ENCODE data around the gene CCNG2.

CCNG2 gene

GRCh38 chr4:77175201-77175611 is 18.2 kb downstream of the CCNG2 start:
- DNase-seq (ENCODE audit: low read depth in 3 of 3, low spot score in 1 of 3), result no peak

DNA sequence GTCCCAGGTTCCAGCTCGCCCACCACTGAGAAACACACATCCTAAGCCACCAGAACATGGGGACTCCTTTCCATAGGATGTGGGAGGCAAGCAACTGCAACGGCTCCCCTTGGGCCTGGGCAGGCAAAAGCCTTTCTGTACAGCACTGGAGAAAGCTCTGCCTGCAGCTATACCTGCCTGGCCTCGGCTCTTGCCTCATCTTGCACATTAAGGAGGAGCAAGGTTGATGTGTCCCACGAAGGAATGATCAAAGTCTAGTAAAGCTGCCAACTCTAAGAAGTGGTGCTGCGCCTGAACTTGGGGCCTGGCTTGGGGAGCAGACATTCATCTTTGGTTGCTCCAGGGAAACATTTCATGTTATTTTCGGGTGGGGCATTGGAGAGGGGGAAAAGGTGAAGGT is 19.6 kb downstream of the CCNG2 start:
- DNase-seq (ENCODE audit: low read depth in 3 of 3, low spot score in 1 of 3), result no peak

GRCh38 chr4:77177199-77177598 is 20.2 kb downstream of the CCNG2 start:
- no peak for DNase-seq (ENCODE audit: low read depth in 3 of 3, low spot score in 1 of 3)

- DNase-seq (ENCODE audit: low read depth in 3 of 3, low spot score in 1 of 3), result no peak
Observed at GRCh38 chr4:77178560-77178959, 21.6 kb downstream of the CCNG2 start.

GRCh38 chr4:77179519-77179918 is 22.5 kb downstream of the CCNG2 start:
- no peak for DNase-seq (ENCODE audit: low read depth in 3 of 3, low spot score in 1 of 3)

- DNase-seq (ENCODE audit: low read depth in 3 of 3, low spot score in 1 of 3), result no peak
Observed at GRCh38 chr4:77181720-77182119, 24.7 kb downstream of the CCNG2 start.

DNA sequence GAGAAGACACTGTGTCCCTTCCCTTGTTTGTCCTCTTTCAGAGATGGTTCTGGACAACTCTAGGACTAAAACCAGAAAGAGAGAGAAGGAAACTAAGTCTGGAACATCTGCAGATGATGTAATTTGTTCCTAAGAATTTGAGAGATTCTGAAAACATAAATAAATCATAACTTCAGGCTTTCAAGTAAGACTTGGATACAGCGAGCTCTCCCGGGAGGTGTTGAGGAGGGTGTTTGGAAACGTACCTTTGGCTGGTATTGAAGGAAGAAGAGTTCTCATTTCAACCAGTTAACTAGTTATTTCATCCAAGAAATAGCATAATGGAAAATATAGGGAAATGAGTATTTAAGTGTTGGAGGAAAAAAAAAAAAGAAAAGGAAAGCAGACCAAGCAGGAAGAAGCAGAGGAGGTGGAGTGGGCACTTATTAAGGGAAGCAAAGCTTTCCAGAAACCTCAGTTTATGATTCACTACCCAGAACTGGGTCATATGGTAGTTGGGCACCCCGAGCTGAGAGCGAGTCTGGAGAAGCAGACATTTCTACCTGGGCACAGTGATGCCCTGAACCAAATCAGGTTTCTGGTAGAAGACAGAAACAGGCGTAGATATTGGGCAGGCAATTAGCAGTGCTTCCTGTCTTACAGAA is 26.9 kb downstream of the CCNG2 start:
- DNase-seq (ENCODE audit: low read depth in 3 of 3, low spot score in 1 of 3), result no peak

- DNase-seq (ENCODE audit: low read depth in 3 of 3, low spot score in 1 of 3), result no peak
Observed at GRCh38 chr4:77184974-77185373, 28.0 kb downstream of the CCNG2 start.

GRCh38 chr4:77185686-77186085 is 28.7 kb downstream of the CCNG2 start:
- DNase-seq (ENCODE audit: low read depth in 3 of 3, low spot score in 1 of 3), result no peak

DNA sequence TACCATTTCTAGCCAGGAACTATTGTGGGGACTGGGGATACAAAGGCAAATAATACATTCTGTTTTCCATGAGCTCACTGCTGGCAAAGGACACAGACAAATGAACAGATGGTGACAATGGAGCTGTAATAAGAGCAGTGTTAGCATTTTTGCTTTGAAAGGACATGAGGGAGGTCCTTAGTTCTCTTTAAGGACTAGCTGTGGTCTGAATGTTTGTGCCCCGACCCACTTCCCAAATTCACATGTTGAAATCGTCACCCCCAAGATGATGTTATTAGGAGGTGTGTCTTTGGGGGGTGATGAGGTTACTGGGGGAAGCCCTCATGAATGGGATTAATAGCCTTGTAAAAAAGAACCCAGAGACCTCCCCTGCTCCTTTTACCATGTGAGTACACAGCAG is 30.3 kb downstream of the CCNG2 start:
- no peak for DNase-seq (ENCODE audit: low read depth in 3 of 3, low spot score in 1 of 3)

GRCh38 chr4:77188498-77189220 is 31.7 kb downstream of the CCNG2 start:
- no peak for DNase-seq (ENCODE audit: low read depth in 3 of 3, low spot score in 1 of 3)

DNA sequence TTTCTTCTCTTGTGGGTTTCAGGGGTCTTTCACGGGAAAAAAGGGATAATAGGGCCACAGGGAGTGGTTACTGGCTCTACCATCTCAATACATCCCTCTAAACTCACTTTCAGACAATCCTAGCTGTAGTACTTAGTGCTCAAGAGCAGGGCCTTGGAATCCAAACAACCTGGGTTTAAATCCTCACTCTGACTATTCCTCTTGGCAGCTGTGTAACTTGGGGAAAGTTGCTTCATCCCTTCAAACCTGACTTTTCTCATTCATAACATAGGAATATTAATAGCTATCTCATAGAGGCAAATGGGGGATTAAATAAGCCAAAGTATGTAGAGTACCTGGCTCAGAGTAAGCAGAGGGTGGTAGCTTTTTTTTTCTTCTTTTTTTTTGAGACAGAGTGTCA is 32.4 kb downstream of the CCNG2 start:
- no peak for DNase-seq (ENCODE audit: low read depth in 3 of 3, low spot score in 1 of 3)

- DNase-seq (ENCODE audit: low read depth in 3 of 3, low spot score in 1 of 3), result no peak
Observed at GRCh38 chr4:77190053-77190452, 33.0 kb downstream of the CCNG2 start.

DNA sequence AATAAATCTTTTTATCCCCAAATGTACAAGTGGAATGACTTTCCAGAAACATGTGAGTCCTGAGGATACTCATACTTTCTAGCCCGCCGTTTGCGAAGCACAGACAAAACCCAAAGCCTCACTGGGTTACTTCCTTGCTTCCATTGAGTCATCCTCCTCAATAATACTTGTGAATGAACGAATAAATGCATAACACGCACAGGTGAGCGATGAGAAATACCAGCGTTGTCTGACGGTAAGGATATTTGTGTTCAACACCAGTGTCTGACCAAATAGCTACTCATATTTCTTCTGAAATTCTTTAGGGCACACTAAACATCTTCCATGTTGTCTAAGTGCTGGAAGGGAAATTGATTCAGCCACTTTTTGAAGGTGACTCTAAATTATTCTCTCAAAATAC is 36.0 kb downstream of the CCNG2 start:
- DNase-seq (ENCODE audit: low read depth in 3 of 3, low spot score in 1 of 3), result no peak

GRCh38 chr4:77193511-77194102 is 36.6 kb downstream of the CCNG2 start:
- DNase-seq (ENCODE audit: low read depth in 3 of 3, low spot score in 1 of 3), result peak; percentile 33 to 50 (median 41)

DNA sequence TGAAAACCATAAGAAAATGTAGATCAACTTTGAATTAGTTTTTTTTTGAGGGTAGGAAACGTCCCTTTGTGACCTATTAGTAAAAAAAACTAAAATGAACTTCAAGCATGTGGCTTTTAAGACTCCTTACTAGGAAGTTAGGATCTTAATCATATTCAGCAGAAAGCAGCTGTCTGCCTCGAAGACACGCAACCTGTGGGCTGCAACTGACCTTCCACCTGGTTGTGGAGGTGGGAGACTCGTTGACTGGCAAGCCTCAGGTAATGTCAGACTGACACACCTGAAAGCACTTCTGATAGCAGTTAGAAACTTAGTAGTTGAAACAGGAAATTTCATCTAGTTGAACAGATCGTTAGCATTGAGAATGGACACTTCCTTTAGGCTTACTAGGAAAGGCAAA is 37.4 kb downstream of the CCNG2 start:
- no peak for DNase-seq (ENCODE audit: low read depth in 3 of 3, low spot score in 1 of 3)

DNA sequence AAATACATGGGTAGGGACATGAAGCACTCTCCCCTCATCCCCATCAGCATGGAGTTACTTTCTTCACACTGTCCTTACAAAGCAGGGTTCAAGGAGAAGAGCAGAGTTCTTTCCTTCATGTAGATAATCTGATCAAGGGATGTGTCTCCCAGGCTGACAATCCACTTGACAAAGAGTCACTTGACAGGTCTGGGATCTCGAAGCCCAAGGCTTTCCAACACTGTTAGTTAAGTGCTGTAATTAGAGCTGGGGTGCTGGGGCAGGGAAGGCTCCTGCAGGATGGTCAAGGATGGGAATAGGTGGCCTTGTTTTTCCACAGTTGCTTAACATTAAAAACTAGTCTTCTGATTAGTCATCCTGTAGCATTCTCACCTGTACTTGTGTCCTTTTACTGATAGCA is 38.0 kb downstream of the CCNG2 start:
- no peak for DNase-seq (ENCODE audit: low read depth in 3 of 3, low spot score in 1 of 3)

DNA sequence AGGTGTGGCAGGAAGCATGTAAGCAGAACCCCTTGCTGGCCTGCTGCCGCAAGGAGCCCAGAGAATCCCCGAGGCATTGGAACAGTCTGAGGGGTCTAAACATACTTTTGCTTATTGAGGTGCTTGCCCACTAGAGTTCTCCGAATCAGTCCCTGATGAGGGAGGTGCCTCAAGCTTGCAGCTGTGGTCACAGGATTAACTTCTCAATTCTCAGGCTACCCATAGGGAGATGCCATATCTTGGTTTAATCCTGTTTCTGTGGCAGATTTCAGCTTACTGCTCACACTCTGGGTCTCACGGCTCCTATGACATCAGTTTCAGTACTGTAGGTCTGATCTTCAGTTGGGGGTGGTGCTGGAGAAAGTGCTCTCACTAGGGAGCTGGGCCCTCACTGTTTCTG is 39.9 kb downstream of the CCNG2 start:
- DNase-seq (ENCODE audit: low read depth in 3 of 3, low spot score in 1 of 3), result no peak

DNA sequence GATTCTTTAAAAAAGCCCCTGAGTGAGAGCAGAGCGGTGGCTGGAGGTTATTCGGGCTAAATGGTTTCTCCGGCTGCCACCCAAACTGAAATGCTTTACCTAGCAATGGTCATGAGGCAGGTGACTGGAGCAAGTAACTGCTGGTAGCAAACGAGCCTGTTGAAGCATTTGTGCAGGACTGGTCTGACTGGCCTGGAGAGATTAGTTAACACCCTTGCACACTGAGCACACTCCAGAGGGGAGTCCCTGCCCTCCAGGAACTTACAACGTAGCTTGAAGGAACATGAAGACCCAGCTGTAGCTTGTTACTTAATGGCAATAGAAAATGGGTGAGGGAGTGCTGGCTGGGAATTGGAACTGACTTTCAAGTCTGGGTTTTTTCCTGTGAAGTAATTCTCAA is 40.4 kb downstream of the CCNG2 start:
- DNase-seq (ENCODE audit: low read depth in 3 of 3, low spot score in 1 of 3), result no peak

GRCh38 chr4:77197831-77198230 is 40.8 kb downstream of the CCNG2 start:
- no peak for DNase-seq (ENCODE audit: low read depth in 3 of 3, low spot score in 1 of 3)

DNA sequence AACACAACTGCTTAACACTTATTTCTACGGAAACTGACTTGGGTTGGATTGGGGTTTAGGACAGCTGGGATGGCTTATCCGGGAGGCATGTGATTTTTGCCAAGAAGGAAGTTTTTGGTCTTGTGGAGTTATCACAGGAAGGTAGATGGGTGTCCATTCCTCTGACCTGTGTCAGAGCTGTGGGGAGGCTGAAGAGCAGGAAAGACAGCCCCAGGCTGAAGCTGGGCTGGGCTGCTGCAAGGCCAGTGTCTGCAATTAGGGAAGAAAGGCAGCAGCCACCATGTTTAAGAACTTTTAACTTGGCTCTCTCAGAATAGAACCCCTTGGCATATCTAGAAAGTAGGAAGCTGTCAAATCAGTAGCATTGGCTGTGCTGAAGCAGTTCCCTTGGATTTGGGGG is 42.3 kb downstream of the CCNG2 start:
- DNase-seq (ENCODE audit: low read depth in 3 of 3, low spot score in 1 of 3), result no peak

GRCh38 chr4:77199701-77200100 is 42.7 kb downstream of the CCNG2 start:
- DNase-seq (ENCODE audit: low read depth in 3 of 3, low spot score in 1 of 3), result no peak

- DNase-seq (ENCODE audit: low read depth in 3 of 3, low spot score in 1 of 3), result no peak
Observed at GRCh38 chr4:77201343-77201742, 44.3 kb downstream of the CCNG2 start.
